NCI-H128 (cell line): Measurements from ENCODE around the gene INO80.
A peak's percentile ranks its signal among the peaks of the same experiment; 100 is the strongest.

Experiments
- DNase-seq: peaks from one replicate; lab custom pipeline; 2025; ENCODE audit not compliant: unreplicated experiment; lab: John Stamatoyannopoulos, UW

INO80 gene

DNA sequence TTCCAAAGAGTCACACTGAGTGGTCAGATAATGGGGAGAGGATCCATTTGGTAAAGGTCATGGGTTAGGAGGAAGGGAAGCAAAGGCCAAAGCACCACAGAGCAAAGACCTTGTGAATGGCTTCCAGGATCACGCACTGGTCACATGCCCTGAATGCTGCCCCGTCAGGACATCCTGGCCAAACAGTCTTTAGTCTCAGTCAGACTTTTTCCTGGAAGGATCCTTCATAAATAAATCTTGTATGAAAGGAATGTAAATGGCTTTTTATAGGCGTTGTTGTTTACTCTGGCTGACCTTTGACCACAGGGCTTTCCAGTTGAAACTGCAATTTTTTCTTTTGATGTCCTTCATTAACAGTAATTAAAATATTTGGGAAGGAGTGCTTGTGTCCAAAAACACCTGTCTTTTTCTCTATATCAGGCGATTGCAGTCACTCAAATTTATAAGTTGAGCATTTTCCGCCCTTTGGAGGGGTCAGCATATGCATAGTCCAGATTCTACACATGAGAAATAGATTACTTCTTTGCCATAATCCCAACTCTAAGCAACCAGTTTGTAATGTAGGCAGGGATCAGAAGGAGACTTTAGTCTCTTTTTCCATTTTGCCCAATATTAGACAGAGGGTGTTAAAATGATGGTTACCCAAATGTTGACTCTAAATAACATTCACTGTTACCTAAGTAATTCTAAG lies 114.4 kb downstream of the INO80 start:
- no peak for DNase-seq

DNA sequence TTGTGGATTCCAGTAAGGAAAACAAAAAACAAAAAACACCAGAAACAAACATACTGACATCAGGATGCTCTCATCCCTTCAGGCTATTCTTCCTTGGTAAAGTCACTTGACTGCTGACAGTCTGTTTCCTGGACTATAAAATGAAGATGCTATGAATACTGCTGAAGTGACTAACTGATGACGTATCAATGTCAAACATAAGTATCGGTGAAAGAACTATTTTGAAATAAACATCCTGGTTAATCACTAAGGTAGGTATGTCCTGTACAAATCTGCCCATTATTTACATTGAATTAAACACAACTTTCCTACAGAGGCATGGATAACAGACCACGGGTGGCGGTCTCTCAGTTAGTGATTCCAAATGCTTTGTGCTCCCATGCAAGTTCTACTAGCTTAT lies 116.9 kb downstream of the INO80 start:
- no peak for DNase-seq

GRCh38 chr15:40995656-40996055 lies 120.4 kb downstream of the INO80 start:
- DNase-seq: no peak

- DNase-seq: no peak
These were observed 123.3 kb downstream of the INO80 start for GRCh38 chr15:40992825-40993224.

- DNase-seq: no peak
These were observed 123.8 kb downstream of the INO80 start for GRCh38 chr15:40992241-40992741.

- no peak for DNase-seq
These were observed 124.7 kb downstream of the INO80 start for GRCh38 chr15:40991355-40991754.

GRCh38 chr15:40990789-40991188 lies 125.3 kb downstream of the INO80 start:
- DNase-seq: no peak

DNA sequence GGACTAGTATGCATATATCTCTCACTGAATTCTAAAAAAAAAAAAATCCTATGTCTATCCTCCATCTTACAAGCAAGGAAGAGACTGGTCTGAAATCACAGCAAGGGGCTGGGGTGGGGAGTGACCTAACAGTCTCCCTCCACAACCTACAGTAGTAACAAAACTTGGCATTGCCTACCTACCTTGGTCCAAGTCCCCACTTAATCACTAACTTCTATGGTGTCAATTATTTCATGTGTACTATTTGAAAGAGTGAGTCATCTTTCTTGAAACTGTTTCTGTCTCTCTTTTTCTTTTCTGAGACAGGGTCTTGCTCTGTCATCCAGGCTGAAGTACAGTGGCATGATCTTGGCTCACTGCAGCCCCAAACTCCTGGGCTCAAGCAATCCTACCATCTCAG lies 126.0 kb downstream of the INO80 start:
- DNase-seq: no peak

- DNase-seq: no peak
These were observed 127.9 kb downstream of the INO80 start for GRCh38 chr15:40988156-40988555.

DNA sequence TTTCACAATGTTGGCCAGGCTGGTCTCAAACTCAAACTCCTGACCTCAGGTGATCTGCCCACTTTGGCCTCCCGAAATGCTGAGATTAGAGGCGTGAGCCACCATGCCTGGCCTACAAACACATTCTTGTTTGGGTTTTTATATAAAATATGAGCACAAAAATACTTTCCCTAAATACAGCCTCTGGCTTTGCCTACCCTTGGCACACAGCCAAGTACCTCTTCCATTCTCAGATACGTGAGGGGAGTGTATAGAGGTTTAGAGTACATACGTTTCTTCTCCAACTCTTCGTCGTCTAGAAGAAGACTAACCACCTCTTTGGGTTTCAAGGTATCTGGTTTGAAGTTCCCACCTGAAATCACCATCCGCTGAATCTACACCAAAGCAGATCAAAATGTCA lies 129.3 kb downstream of the INO80 start:
- DNase-seq: no peak

DNA sequence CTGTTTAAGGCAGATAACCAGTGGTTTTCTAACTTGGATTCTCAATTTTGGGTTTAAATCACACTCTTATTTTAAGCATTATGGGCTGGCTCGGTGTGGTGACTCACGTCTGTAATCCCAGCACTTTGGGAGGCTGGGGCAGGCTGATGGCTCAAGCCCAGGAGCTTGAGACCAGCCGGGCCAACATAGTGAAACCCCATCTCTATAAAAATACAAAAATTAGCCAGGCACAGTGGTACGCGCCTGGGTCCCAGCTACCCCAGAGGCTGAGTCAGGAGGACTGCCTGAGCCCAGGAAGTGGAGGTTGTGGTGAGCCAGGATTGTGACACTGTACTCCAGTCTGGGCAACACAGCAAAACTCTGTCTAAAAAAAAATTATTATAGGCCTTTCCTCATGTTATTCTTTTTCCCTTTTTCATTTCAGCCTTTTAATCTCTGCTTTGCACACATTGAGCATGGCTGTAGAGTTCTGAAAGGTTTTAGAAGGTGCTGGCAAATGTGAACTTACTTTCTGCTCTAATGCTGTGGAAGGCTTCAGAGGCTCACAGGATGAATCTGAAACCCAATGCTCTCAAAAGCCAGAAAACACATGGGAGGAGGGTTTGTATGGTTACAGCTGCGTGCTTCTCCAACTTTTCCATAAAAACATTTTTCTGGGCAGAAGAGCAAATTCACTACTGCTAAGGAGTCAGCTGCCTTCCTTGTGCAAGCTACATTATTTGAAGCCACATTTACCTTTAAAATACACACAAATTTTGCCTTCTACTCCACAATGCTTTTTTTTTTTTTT lies 130.3 kb downstream of the INO80 start:
- no peak for DNase-seq

GRCh38 chr15:40984964-40985363 lies 131.1 kb downstream of the INO80 start:
- DNase-seq: no peak

DNA sequence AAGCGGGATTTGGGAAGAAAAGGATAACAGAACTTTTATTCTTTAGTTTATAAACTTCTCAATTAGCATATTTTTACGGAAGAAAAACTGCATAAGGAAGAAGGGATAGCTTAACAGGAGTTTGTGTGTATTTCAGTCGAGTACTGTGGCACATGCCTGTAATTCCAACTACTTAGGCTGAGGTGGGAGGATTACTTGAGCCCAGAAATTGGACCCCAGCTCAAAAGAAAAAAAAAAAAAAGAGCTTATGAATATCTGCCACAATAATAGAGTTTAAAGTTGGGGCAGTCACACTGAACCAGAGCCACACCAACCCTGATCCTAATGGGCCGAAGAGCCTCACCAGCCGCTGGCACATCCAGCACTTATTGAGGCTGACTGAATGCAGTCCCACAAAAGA lies 131.7 kb downstream of the INO80 start:
- no peak for DNase-seq

DNA sequence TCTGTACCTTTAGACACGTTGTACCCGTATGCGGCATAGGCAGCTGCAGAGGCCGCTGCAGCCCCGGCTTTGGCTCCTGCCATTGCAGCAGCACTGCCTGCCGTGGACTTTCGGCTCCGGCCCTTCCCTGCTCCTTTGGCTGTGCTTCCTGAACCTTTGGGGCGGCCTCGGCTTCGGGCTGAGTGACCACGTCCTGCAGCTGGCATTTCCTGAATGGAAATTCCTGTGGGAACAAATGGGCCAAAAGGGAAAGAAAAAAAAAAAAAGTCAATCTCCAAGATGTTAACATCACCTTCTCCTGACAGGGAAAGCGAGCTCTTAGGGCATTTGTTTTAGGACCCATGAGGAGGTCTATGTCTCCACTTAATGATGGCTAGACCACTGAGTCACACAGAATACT lies 133.2 kb downstream of the INO80 start:
- DNase-seq: no peak

- DNase-seq: no peak
These were observed 134.9 kb downstream of the INO80 start for GRCh38 chr15:40981186-40981585.

- no peak for DNase-seq
These were observed 137.5 kb downstream of the INO80 start for GRCh38 chr15:40978562-40978961.

DNA sequence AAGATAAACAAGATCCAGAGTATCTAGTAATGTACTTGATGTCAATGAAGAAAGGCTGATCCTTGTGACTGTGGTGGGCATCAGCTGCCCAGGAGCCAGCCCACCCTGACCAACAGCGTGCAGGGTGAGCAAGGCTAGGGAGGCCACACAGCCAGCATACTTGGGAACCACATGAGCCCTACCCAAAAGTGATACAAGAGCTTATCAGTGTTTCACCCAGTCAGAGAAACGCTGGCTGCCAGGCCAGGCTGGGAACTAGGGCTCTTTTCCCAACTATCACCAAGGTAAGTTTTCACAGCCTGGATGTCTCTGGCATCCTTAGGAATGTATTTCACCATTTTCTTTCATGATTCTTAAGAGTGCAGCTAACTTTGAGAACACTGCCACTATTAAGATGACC lies 137.9 kb downstream of the INO80 start:
- no peak for DNase-seq

DNA sequence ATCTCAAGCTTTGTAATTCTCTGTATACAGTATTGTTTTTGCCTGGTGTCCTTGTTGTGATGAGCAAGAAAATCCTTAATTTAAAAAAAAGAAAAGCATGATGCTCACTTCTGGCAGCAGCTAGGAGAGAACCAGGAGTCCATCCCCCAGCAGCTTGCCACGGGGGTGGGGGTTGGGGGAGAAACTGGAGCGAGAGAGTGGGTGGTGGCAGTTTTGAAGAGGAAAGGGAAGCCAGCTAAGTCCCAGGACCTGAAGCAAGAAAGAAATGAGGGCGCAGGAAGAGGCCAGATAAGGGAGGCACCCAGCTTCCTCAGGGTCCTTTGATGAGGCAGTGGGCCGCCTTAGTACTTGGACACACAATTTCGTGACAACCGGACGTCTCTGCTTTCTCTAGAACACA lies 139.3 kb downstream of the INO80 start:
- DNase-seq: no peak

DNA sequence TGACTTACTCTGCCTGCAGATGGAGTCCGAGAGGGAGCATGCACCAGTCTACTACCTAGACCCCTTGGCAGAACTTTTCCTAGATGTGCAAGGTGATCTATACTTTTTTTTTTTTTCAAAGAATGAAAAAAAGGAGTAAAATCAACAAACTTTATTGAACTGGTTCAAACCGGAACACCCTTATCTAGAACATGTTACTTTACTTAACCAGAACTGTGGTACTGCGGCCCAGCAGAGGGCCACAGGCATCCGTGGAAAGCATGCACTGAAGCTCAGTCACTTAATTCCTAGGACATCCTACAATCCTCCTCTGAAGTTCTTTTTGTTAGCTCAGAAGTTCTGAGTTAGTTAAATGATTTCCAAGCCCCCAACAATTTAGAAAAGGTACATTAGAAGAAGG lies 141.2 kb downstream of the INO80 start:
- no peak for DNase-seq

- DNase-seq: no peak
These were observed 146.7 kb downstream of the INO80 start for GRCh38 chr15:40969363-40969762.

GRCh38 chr15:40968290-40969085 lies 147.6 kb downstream of the INO80 start:
- peak; percentile 9 for DNase-seq

GRCh38 chr15:40964634-40965033 lies 151.4 kb downstream of the INO80 start:
- no peak for DNase-seq
